Kidney capillary endothelial cell (primary cell): Measurements from ENCODE around the gene MYO3B.
A peak's percentile ranks its signal among the peaks of the same experiment; 100 is the strongest.

Experiments
- DNase-seq: peaks from one replicate; pipeline ENCODE4 v3.0.0-alpha.2; 2018; ENCODE audit warnings: low spot score

MYO3B gene

DNA sequence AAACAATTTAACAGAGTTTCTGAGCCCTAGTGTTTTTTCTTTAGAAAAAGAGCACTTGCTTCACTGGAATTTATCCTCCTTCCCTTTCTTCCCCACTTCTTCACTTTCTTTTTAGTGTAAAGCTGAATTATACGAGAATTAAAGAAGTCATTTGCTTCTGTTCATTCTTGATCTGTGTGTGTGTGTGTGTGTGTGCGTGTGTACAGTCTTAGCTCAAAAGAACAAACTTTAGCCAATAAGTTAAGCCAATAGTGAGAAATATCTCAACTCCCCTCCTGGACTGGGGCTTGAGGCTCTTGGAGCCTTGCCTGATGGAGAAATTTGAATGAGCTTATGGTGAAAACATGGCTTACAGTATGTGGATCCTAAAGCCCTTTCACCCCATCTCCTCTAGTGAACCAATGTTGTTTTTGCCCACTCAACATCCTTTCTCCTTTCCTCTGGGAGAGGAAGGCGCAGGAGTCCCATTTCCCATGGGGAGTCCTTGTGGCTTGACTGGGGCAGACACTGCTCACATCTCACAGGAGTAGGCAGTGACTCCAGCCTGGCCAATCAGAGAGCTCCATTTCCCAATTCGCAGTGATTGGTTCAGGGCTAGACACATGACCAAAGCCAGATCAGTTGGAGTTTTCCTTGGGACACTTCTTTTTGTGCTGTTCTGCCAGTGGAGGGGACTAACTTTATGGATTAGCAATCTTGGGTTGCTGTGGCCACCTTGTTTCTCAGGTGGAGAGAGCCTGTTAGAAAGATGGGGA is 16.3 kb upstream of the MYO3B start:
- no peak for DNase-seq

DNA sequence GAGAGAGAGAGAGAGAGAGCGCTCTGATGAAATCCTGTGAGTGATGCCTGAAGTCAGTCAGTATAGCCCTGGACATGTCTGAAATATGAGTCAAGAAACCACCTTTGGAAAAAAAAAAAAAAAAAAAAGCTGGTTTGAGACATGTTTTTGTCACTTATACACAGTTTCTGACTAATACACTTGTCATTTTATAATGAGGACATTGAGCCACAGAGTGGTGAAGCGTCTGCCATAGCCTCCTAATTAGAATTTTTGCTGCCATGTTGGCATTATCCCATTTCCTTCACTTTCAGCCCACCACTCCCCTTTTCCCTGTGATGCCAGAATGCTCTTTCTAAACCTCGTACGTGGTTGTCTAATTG is 15.7 kb upstream of the MYO3B start:
- no peak for DNase-seq

DNA sequence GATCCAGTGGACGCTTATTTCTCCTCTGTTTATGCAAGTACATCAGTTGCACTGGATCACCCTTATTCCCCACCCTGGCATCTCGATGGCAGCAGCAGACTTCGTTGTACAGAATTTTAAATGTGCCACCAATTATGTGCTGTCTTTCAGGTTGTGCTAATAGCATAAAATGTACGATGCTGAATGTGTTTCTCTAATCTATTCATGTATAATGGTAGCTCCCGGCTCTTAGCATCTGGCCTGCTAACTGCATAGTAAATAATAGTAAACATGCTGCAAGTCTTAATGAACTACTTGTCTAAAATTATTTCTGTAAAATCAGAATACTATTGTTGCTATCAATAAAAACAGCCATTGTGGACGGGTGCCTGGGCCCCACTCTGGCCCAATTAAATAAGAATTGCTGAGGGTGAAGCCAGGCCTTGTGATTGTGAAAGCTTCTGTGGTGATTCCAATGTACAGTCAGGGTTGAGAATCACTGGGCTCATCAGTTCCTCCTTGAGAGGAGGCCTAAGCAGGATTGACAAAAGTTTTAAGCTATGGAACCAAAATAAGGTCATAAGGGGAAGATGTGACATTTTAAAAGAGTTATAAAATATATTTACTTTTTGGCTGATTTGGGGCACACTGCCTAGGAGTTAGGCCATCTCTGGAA is 14.4 kb upstream of the MYO3B start:
- no peak for DNase-seq

- peak; percentile 7 for DNase-seq
These were observed 12.8 kb upstream of the MYO3B start for GRCh38 chr2:170165129-170165528.

GRCh38 chr2:170166735-170167134 is 11.2 kb upstream of the MYO3B start:
- DNase-seq: no peak

GRCh38 chr2:170170281-170171040 is 7.5 kb upstream of the MYO3B start:
- no peak for DNase-seq

- no peak for DNase-seq
These were observed 1.7 kb upstream of the MYO3B start for GRCh38 chr2:170176212-170176611.

DNA sequence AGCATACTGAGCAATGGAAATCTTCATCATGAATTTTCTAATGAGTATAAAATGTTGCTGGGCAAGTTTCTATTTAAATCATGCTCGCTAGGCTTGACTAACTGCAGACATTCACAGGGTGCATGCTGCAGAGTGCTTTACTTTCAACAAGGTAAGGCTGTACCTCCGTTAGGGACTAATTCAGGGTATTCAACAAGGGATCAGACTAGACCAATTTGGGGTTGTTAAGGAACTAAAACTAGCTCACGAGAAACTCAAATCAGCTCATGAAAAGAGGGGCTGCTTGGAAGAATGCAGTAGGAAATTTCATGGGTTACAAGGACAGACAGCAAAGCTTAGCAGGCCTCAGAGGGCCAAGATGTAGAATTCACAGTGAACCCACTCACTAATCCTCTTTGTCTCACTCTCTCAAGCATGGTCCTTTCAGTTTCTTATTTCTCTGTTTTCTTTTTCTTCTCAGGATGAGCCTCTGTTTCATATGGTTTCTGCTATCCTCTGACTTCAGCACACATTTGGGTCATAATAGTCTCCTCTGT is 2.2 kb downstream of the MYO3B start:
- no peak for DNase-seq

- no peak for DNase-seq
These were observed 3.7 kb downstream of the MYO3B start for GRCh38 chr2:170181602-170182001.

DNA sequence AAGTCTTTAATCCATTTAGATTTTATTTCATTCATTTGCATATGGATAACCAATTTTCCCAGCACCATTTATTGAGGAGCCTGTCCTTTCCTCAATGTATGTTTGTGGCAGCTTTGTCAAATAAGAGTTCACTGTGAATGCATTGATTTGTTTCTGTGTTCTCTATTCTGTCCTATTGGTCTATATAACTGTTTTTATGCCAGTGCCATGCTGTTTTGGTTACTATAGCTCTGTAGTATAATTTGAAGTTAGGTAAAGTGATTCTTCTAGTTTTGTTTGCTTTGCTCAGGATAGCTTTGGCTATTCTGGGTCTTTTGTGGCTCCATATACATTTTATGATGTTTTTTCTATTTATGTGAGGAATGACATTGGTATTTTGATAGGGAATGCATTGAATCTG is 7.4 kb downstream of the MYO3B start:
- DNase-seq: no peak

DNA sequence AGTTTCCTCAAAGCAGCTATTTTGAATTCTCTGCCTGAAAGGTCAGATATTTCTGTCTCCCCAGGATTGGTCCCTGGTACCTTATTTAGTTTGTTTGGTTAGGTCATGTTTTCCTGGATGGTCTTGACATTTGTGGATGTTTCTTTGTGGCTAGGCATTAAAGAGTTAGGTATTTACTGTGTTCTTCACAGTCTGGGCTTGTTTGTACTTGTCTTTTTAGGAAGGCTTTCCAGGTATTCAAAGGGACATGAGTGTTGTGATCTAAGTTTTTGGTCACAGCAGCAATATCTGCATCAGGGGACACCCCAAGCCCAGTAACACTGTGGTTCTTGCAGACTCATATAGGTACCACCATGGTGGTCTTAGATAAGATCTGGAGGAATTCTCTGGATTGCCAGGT is 11.8 kb downstream of the MYO3B start:
- DNase-seq: no peak

GRCh38 chr2:170190172-170190571 is 12.2 kb downstream of the MYO3B start:
- DNase-seq: no peak

DNA sequence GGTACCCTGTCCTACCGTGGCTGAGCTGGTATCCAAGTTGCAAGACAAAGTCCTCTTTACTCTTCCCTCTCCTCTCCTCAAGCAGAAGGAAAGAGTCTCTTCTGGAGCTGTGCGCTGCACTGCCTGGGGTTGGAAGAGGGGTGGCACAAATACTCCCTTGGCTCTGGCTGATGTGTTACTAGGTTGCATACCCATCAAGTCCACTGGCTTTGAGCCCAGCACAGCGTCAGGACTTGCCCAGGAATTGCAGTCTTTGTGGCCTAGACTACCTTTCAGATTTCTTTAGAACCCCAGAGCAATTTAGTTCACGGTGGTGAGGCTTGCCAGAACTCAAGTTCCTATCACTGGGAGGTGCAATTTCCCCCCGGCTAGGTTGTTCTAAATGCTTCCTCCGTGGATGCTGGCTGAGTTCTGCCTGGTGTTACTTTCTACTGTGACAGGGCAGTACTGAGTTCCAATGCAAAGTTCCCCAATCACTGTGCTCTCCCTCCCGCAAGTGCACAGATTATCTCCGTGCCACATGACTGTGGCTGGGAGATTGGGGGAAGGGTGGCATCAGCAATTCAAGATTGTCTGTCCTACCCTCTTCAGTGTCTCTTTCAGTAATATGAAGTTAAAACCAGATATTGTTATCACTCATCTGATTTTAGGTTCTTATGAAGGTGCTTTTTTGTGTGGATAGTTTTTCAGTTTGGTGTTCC is 13.4 kb downstream of the MYO3B start:
- DNase-seq: no peak

GRCh38 chr2:170196963-170197362 is 19.0 kb downstream of the MYO3B start:
- no peak for DNase-seq

DNA sequence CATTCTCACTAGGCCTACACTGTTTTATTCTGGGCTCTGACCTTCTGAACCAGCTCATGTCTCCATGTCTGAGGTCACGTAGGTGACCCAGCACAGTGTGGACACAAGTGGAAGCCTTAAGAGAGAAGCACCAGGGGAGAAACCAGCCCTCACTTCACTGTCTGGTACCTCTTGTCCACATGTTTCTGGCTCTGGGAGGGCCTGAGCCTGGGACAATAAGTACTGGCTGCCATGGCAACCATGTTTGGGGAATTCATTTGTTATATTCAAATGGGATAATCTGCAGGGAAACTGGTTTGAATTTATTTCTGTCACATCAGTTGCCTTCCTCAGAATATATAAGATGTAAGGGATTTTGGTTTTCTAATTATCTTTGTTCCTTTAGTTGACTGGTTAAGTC is 23.3 kb downstream of the MYO3B start:
- DNase-seq: no peak

- DNase-seq: no peak
These were observed 23.9 kb downstream of the MYO3B start for GRCh38 chr2:170201734-170202393.

- DNase-seq: no peak
These were observed 24.5 kb downstream of the MYO3B start for GRCh38 chr2:170202437-170202836.

- DNase-seq: no peak
These were observed 26.5 kb downstream of the MYO3B start for GRCh38 chr2:170204298-170204951.

- DNase-seq: no peak
These were observed 28.3 kb downstream of the MYO3B start for GRCh38 chr2:170206246-170206645.

DNA sequence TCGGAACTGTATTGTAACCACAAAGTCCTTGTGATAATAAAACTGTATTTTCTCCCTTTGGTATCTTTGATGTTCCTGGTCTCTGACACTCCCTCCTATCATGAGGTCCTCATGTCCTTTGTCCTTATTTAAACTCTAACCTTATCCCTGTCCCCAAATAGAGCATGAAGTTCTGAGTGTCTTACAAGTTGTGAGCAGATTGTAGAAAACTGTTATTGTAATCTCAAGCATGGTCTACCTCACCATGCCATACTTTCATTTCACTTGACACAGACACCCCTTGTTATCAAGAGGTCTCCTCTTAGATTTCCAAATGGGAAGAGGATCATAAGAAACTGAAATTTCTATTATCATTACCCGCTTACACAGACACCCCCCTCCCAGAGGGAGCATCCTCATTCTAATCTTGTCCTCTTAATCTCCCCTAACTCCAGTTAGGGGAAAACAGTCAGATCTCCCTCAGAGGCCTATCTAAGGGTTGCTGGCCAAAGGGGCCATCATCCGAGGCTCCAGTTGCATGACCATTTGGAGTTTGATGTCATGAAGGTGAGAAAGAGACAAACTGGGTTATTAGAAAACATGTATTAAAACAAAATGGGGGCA is 29.0 kb downstream of the MYO3B start:
- DNase-seq: no peak

GRCh38 chr2:170207901-170208300 is 30.0 kb downstream of the MYO3B start:
- no peak for DNase-seq
